OCI-LY3 (cell line): ENCODE measurements around the gene EIF3K.

Experiments used
- H2AFZ ChIP-seq: fragments of 200-600, 300-600 bp; shearing (Covaris generic); 2 replicates; pipeline ENCODE4 v1.6.0; 2014; ENCODE audit warnings: antibody characterized with exemption, low read depth, low read length
- H3K27ac ChIP-seq: fragments of 200-600, 300-600 bp; sonication (generic); 2 replicates; pipeline ENCODE4 v1.5.1; 2014; ENCODE audit warnings: mild to moderate bottlenecking, low read length, moderate library complexity, mixed read lengths
- H3K27me3 ChIP-seq: fragments of 200-600, 300-600 bp; sonication (generic); 2 replicates; pipeline ENCODE4 v1.6.1; 2014; ENCODE audit warnings: low read depth, low read length, mixed read lengths
- H3K36me3 ChIP-seq: fragments of 200-600, 300-600 bp; sonication (generic); replicated peaks from 2 replicates; pipeline ENCODE3; 2014; ENCODE audit warnings: low read depth, low read length, mixed read lengths
- H3K4me1 ChIP-seq: fragments of 300-600, 200-600 bp; sonication (generic); 2 replicates; pipeline ENCODE4 v1.6.1; 2014; ENCODE audit warnings: low read length, mixed read lengths
- H3K4me2 ChIP-seq: fragments of 200-600, 300-600 bp; sonication (generic); 2 replicates; pipeline ENCODE4 v1.6.1; 2014; ENCODE audit warnings: low read length, mixed read lengths
- H3K4me3 ChIP-seq: fragments of 300-600, 200-600 bp; sonication (generic); 2 replicates; pipeline ENCODE4 v1.5.1; 2014; ENCODE audit warnings: antibody characterized with exemption, mild to moderate bottlenecking, low read length, moderate library complexity
- H3K79me2 ChIP-seq: fragments of 300-600, 200-600 bp; shearing (Covaris generic); 2 replicates; pipeline ENCODE4 v1.6.1; 2014; ENCODE audit warnings: mild to moderate bottlenecking, low read length, mixed read lengths
- H3K9ac ChIP-seq: fragments of 300-600, 200-600 bp; shearing (Covaris generic); 2 replicates; pipeline ENCODE4 v1.6.0; 2014; ENCODE audit warnings: mild to moderate bottlenecking, low read length, moderate library complexity
- H3K9me3 ChIP-seq: fragments of 200-600, 300-600 bp; shearing (Covaris generic); 2 replicates; pipeline ENCODE4 v1.6.1; 2014; ENCODE audit warnings: low read length, mixed read lengths; ENCODE audit not compliant: insufficient read depth
- H4K20me1 ChIP-seq: fragments of 200-600, 300-600 bp; sonication (generic); 2 replicates; pipeline ENCODE4 v1.6.1; 2016; ENCODE audit warnings: low read length, mixed read lengths; ENCODE audit not compliant: insufficient read depth
- EZH2phosphoT487 ChIP-seq: fragments of 200-600 bp; shearing (Covaris generic); IDR thresholded peaks from 2 replicates; pipeline ENCODE4 v1.6.1; 2018; ENCODE audit warnings: antibody characterized with exemption, mixed run types, low read depth
- TF ChIP-seq, protein P1 (sequence below): fragments of 200-600, 300-600 bp; sonication (generic); IDR thresholded peaks from 2 replicates; pipeline ENCODE4 v1.5.1; 2014; ENCODE audit warnings: antibody characterized with exemption, low read length, low read depth

The EIF3K gene

DNA sequence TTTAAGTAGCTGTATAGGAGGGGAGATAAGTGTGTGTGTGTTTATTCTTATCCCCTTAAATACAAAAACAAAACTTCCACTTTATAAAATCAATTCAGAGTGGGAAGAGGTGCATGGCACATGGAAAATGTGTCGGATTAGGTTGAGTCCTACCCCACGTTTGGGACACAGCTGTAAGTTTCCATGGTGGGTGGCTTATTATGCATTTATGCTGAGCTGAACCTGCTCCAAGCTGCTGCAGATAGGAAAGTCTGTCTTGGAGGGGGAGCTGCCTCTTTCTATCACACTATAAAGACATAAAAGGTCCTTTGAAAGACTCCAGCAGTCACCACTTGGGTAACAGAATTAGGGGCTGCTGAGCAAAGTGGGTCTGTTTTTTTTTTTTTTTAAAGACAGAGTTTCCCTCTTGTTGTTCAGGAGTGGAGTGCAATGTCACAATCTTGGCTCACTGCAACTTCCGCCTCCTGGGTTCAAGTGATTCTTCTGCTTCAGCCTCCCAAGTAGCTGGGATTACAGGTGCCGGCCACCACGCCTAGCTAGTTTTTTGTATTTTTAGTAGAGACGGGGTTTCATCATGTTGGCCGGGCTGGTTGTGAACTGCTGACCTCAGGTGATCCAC lies 43.7 kb downstream of the EIF3K start:
- peaks cover 30% of the 10 kb centered on the region for H3K36me3 ChIP-seq
- H3K79me2 ChIP-seq: peaks cover 98% of the 10 kb centered on the region
- no peak overlapping the region for H3K4me2 ChIP-seq
- H4K20me1 ChIP-seq: peaks cover 87% of the 10 kb centered on the region
- peaks cover 21% of the 10 kb centered on the region for H3K4me1 ChIP-seq
- H3K9ac ChIP-seq: no peak overlapping the region
- no peak overlapping the region for H2AFZ ChIP-seq
- no peak overlapping the region for H3K27ac ChIP-seq
- TF ChIP-seq, protein P1, sequence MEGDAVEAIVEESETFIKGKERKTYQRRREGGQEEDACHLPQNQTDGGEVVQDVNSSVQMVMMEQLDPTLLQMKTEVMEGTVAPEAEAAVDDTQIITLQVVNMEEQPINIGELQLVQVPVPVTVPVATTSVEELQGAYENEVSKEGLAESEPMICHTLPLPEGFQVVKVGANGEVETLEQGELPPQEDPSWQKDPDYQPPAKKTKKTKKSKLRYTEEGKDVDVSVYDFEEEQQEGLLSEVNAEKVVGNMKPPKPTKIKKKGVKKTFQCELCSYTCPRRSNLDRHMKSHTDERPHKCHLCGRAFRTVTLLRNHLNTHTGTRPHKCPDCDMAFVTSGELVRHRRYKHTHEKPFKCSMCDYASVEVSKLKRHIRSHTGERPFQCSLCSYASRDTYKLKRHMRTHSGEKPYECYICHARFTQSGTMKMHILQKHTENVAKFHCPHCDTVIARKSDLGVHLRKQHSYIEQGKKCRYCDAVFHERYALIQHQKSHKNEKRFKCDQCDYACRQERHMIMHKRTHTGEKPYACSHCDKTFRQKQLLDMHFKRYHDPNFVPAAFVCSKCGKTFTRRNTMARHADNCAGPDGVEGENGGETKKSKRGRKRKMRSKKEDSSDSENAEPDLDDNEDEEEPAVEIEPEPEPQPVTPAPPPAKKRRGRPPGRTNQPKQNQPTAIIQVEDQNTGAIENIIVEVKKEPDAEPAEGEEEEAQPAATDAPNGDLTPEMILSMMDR: no peak
- no peak for TF ChIP-seq EZH2phosphoT487
- no peaks in the 10 kb centered on the region for H3K9me3 ChIP-seq
- H3K27me3 ChIP-seq: no peaks in the 10 kb centered on the region
- no peak overlapping the region for H3K4me3 ChIP-seq

DNA sequence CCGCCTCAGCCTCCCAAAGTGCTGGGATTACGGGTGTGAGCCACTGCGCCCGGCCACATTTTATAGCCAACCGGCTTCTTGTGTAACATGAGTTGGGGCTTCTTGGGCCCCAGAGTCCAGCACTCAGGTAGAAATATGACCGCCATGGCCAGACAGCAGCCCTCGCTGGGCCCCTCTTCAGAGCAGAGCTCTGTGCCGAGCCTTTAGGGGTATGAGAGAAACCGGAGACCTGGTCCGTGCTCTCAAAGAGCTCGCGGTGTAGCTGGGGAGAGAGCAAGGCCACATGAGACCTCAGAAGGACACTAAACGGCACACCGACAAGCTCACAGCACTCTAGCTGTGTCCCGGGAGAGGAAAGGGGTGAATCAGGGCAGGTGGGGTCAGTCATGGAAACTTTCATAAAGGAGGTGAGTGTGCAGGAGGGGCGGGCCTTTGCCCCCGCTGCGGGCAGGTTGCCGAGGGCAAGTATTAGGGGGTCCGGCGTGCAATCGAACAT lies 44.2 kb downstream of the EIF3K start:
- Histone ChIP-seq H3K79me2 (peaks cover 98% of the 10 kb centered on the region), H3K36me3 (peaks cover 30% of the 10 kb centered on the region), H2AFZ (no peak overlapping the region), H3K4me2 (no peak overlapping the region), H3K9me3 (no peaks in the 10 kb centered on the region), H3K4me3 (no peak overlapping the region), H4K20me1 (peaks cover 84% of the 10 kb centered on the region), H3K27me3 (no peaks in the 10 kb centered on the region), H3K9ac (no peak overlapping the region), H3K4me1 (peaks cover 16% of the 10 kb centered on the region), H3K27ac (no peak overlapping the region)
- no peak for TF ChIP-seq EZH2phosphoT487
- TF ChIP-seq, protein P1: no peak

DNA sequence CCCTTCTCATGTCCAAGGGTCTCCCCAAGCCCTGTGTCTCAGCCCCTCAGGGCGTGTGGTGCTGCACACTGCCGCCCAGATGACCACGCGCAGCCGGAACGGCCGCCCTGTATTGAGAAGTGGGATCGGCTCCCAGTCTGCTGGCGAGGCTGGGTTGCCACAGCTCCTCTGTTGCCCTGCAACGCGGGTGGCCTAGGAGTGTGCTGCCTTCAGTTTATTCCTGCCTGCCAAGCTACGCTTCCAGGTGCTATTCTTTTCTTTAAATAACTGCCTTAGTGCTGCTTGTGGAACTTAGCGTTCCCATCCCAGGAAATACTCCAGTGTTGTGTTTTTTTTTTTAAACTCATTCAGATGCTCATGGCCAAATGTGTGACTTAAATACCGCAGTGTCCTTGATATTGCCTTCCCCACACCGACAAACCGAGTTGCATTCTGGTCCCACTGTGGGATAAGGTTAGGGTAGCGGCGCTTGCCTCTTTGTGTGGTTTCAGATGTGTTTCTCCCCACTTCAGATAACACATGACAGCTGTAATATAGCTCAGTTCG lies 45.0 kb downstream of the EIF3K start:
- Histone ChIP-seq H3K4me2 (peak overlapping the region; percentile 15; the same call in 1 of the 2 replicates), H3K9ac (no peak overlapping the region)

More for the DNA sequence above, 45.0 kb downstream of the EIF3K start:
- Histone ChIP-seq H2AFZ (no peak overlapping the region), H3K36me3 (peaks cover 28% of the 10 kb centered on the region), H3K4me3 (no peak overlapping the region), H3K79me2 (peaks cover 98% of the 10 kb centered on the region), H3K27ac (no peak overlapping the region), H4K20me1 (peaks cover 77% of the 10 kb centered on the region), H3K27me3 (no peaks in the 10 kb centered on the region), H3K4me1 (peaks cover 13% of the 10 kb centered on the region), H3K9me3 (no peaks in the 10 kb centered on the region)
- TF ChIP-seq, protein P1: no peak
- no peak for TF ChIP-seq EZH2phosphoT487
